ENCODE results near the gene NME7.

The NME7 gene

GRCh38 chr1:169156580-169156979 is 211.0 kb downstream of the NME7 start (continued):
- TF ChIP-seq ZNF146 (tag by site-specific recombination; IDR thresholded peaks at IDR 0.05) (no peak), ZNF274 (IDR thresholded peaks at IDR 0.05; ENCODE audit: low read length) (no peak), ZNF274 (tag by site-specific recombination; IDR thresholded peaks at IDR 0.05; ENCODE audit: borderline replicate concordance) (no peak), ZBTB17 (tag by site-specific recombination; IDR thresholded peaks at IDR 0.05) (no peak), IKZF3 (tag by site-specific recombination; IDR thresholded peaks at IDR 0.05) (no peak), ZNF19 (tag by site-specific recombination; IDR thresholded peaks at IDR 0.05; ENCODE audit: low read depth) (no peak), ZNF138 (tag by site-specific recombination; IDR thresholded peaks at IDR 0.05; ENCODE audit: borderline replicate concordance) (no peak), ZNF76 (tag by site-specific recombination; IDR thresholded peaks at IDR 0.05; ENCODE audit: borderline replicate concordance, low read depth) (no peak), ZNF169 (tag by site-specific recombination; IDR thresholded peaks at IDR 0.05) (no peak)

GRCh38 chr1:169155675-169156074 is 211.9 kb downstream of the NME7 start:
- no peaks in the 10 kb centered on the region for H3K36me3 ChIP-seq (ENCODE audit: control insufficient read depth in 2 of 2, insufficient read depth in 1 of 2, low read length in 2 of 2)
- no peak overlapping the region for H3K27ac ChIP-seq (ENCODE audit: extremely low read depth, low read depth, low read length)
- H3K4me3 ChIP-seq (ENCODE audit: low read depth, low read length): no peak overlapping the region
- no peak for TF ChIP-seq ZNF324 (tag by site-specific recombination; IDR thresholded peaks at IDR 0.05)
- TF ChIP-seq ZNF157 (tag by site-specific recombination; IDR thresholded peaks at IDR 0.05): no peak
- no peak for TF ChIP-seq FEZF1 (tag by site-specific recombination; IDR thresholded peaks at IDR 0.05)
- TF ChIP-seq MYNN (tag by site-specific recombination; IDR thresholded peaks at IDR 0.05; ENCODE audit: borderline replicate concordance): no peak
- TF ChIP-seq ZNF48 (tag by site-specific recombination; IDR thresholded peaks at IDR 0.05): no peak
- no peak for TF ChIP-seq ZNF610 (tag by site-specific recombination; IDR thresholded peaks at IDR 0.05; ENCODE audit: borderline replicate concordance)
- TF ChIP-seq ZNF19 (tag by site-specific recombination; IDR thresholded peaks at IDR 0.05; ENCODE audit: low read depth): no peak
- TF ChIP-seq PRDM1 (tag by site-specific recombination; IDR thresholded peaks at IDR 0.05): no peak
- no peak for TF ChIP-seq ZNF433 (tag by site-specific recombination; IDR thresholded peaks at IDR 0.05; ENCODE audit: low read depth)
- no peak for TF ChIP-seq ZNF571 (tag by site-specific recombination; IDR thresholded peaks at IDR 0.05)
- TF ChIP-seq ZBTB48 (tag by site-specific recombination; IDR thresholded peaks at IDR 0.05): no peak
- no peak for TF ChIP-seq ZNF558 (tag by site-specific recombination; IDR thresholded peaks at IDR 0.05)
- no peak for TF ChIP-seq ZNF221 (tag by site-specific recombination; IDR thresholded peaks at IDR 0.05; ENCODE audit: borderline replicate concordance)
- H3K9me3 ChIP-seq (ENCODE audit: control insufficient read depth, insufficient read depth, low read depth, low read length): no peaks in the 10 kb centered on the region
- ChIA-PET POLR2A (no interaction called here), CTCF (interaction anchor here (0.6 kb wide), 1 partner anchor 76 kb away, joined by 4 read pairs; no protein-coding TSS in a partner anchor)
- H3K4me1 ChIP-seq (ENCODE audit: control insufficient read depth, insufficient read depth, low read length): no peaks in the 10 kb centered on the region

- ChIA-PET POLR2A (no interaction called here), CTCF (interaction anchor here (1.8 kb wide), 1 partner anchor 197 kb away, joined by 7 read pairs; no protein-coding TSS in a partner anchor)
- Histone ChIP-seq H3K36me3 (ENCODE audit: control insufficient read depth in 2 of 2, insufficient read depth in 1 of 2, low read length in 2 of 2) (no peaks in the 10 kb centered on the region), H3K4me1 (ENCODE audit: control insufficient read depth, insufficient read depth, low read length) (no peaks in the 10 kb centered on the region), H3K27ac (ENCODE audit: extremely low read depth, low read depth, low read length) (no peak overlapping the region), H3K4me3 (ENCODE audit: low read depth, low read length) (no peak overlapping the region), H3K9me3 (ENCODE audit: control insufficient read depth, insufficient read depth, low read depth, low read length) (no peaks in the 10 kb centered on the region)
- TF ChIP-seq ZNF324 (tag by site-specific recombination; IDR thresholded peaks at IDR 0.05) (no peak), RBAK (tag by site-specific recombination; IDR thresholded peaks at IDR 0.05) (no peak), ZSCAN5A (tag by site-specific recombination; IDR thresholded peaks at IDR 0.05) (no peak)
Observed at GRCh38 chr1:169151338-169151837, 216.2 kb downstream of the NME7 start.

Measured in HEK293 (cell line).